ENCODE measurements around the gene SYTL3.

GRCh38 chr6:158644231-158645063 lies 5.4 kb upstream of the SYTL3 start, which contains the start of gene DYNLT1:
- TF ChIP-seq FOXA1 (IDR thresholded peaks at IDR 0.05) (no peak), FOXM1 (IDR thresholded peaks at IDR 0.05; ENCODE audit: borderline replicate concordance) (no peak), HDGF (IDR thresholded peaks at IDR 0.05; ENCODE audit: borderline replicate concordance) (no peak), SP1 (IDR thresholded peaks at IDR 0.05) (no peak)

Data from HEK293T (cell line).